Measurements from ENCODE around the gene FCGR3A.
A peak's percentile ranks its signal among the peaks of the same experiment; 100 is the strongest.
"Not testable (repeated sequence)": the region's sequence is repeated elsewhere in the genome, so short reads cannot be mapped to it uniquely, and the experiment has no call there.

Gene FCGR3A

DNA sequence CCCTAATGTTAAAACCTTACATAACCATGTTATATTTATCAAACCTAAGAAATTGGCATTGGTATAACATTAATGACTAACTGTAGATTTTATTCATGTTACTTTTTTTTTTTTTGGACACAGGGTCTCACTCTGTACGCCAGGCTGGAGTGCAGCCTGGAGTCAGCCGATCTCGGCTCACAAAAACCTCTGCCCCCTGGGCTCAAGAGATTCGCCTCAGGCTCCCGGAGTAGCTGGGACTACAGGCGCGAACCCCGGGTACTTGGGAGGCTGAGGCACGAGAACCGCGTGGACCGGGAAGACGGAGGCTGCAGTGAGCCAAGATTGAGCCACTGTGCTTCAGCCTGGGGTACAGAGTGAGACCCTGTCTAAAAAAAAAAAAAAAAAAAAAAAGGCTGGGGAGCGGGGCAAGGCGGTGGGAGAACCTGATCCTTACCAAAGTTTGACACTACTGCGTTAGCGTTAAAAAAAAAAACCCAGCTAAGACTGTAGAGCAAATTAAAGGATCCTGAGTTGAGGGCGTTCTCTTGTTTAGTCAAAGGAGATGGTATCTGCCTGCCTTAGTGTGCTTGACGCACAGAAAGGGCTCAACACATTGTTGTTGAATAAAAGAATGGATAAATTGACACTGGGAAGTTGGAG, 20.0 kb downstream of the FCGR3A start:
- DNase-seq = not testable (repeated sequence)

DNA sequence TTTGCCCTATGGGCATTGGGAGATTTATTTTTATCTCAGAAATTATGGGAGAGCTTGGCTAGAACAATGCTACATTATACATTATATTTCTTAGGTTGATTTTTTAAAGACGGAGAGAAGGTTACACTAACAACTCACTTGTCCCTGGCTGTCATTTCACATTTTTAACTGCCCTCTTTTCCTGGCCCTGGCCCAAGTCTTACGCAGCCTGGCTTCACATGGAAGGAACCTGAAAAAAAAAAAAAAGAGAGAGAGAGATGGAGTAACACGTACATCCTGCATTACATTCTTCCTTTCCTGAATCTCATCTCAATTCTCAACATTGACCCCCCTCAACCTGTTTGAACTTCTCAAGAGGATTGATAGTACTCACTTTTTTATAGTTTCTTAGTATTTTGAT, 21.1 kb downstream of the FCGR3A start:
- DNase-seq = not testable (repeated sequence)

DNA sequence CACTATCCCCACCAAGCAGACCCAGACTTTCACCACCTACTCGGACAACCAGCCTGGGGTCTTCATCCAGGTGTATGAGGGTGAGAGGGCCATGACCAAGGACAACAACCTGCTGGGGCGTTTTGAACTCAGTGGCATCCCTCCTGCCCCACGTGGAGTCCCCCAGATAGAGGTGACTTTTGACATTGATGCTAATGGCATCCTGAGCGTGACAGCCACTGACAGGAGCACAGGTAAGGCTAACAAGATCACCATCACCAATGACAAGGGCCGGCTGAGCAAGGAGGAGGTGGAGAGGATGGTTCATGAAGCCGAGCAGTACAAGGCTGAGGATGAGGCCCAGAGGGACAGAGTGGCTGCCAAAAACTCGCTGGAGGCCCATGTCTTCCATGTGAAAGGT, 23.7 kb downstream of the FCGR3A start:
- not testable (repeated sequence) for DNase-seq

DNA sequence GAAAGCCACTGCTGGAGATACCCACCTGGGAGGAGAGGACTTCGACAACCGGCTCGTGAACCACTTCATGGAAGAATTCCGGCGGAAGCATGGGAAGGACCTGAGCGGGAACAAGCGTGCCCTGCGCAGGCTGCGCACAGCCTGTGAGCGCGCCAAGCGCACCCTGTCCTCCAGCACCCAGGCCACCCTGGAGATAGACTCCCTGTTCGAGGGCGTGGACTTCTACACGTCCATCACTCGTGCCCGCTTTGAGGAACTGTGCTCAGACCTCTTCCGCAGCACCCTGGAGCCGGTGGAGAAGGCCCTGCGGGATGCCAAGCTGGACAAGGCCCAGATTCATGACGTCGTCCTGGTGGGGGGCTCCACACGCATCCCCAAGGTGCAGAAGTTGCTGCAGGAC, 24.3 kb downstream of the FCGR3A start:
- DNase-seq = not testable (repeated sequence)

DNA sequence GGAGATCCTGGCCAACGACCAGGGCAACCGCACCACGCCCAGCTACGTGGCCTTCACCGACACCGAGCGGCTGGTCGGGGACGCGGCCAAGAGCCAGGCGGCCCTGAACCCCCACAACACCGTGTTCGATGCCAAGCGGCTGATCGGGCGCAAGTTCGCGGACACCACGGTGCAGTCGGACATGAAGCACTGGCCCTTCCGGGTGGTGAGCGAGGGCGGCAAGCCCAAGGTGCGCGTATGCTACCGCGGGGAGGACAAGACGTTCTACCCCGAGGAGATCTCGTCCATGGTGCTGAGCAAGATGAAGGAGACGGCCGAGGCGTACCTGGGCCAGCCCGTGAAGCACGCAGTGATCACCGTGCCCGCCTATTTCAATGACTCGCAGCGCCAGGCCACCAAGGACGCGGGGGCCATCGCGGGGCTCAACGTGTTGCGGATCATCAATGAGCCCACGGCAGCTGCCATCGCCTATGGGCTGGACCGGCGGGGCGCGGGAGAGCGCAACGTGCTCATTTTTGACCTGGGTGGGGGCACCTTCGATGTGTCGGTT, 24.8 kb downstream of the FCGR3A start:
- DNase-seq = not testable (repeated sequence)

DNA sequence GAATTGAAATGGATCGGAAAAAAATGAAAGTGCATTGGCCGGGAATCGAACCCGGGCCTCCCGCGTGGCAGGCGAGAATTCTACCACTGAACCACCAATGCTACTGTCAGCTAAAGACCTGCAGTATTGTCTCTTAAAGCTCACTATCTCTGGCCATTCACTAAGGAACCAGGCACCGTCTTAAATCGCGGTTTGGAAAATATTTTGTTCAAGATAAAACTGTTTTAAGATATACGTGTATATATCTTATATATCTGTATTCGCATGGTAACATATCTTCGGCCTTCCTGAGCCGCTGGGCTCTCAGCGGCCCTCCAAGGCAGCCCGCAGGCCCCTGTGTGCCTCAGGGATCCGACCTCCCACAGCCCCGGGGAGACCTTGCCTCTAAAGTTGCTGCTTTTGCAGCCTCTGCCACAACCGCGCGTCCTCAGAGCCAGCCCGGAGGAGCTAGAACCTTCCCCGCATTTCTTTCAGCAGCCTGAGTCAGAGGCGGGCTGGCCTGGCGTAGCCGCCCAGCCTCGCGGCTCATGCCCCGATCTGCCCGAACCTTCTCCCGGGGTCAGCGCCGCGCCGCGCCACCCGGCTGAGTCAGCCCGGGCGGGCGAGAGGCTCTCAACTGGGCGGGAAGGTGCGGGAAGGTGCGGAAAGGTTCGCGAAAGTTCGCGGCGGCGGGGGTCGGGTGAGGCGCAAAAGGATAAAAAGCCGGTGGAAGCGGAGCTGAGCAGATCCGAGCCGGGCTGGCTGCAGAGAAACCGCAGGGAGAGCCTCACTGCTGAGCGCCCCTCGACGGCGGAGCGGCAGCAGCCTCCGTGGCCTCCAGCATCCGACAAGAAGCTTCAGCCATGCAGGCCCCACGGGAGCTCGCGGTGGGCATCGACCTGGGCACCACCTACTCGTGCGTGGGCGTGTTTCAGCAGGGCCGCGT, 25.5 kb downstream of the FCGR3A start, which contains the start of gene HSPA6:
Gene HSPA6, plus strand, starts transcription at position 724 of the 925 bp plus-strand sequence. Its CDS starts 119 bp downstream, at position 843.
- DNase-seq = peak; percentile 33 to 97

DNA sequence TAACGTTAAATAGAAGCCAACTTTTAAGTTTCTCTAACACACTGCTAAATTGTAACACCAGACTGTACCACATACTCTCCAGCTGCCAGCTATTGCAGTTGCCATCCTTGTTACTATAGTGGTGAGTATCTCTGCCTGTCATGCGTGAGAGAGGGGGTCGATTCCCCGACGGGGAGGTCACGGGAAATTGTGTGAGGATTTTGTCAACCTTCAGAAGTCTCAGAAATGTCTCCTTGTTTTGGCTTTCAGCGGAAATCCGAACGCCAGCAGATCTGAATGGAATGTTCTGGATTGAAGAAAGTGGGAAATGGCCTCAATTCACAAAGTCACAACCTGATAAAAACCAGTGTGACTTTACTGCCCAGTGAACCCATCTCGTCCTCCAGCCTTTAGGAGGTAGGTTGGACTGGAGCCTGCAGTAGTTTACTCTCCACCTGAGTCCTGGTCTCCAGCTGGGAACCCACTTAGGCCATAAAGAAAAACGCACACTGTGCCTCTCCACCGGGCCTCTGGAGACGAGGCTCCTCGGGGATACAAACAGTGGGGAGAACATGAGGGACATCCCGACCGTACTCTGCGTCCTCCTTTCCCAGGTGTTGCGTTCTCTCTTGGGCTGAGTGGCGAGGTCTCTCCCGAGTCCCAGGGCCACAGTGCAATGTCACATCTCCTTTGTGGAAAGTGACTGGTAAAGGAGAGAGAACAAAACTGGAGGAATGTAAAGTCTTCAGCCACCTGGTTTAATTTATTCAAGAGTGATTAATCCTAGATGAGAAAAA, 26.4 kb downstream of the FCGR3A start:
- DNase-seq = not testable (repeated sequence)

DNA sequence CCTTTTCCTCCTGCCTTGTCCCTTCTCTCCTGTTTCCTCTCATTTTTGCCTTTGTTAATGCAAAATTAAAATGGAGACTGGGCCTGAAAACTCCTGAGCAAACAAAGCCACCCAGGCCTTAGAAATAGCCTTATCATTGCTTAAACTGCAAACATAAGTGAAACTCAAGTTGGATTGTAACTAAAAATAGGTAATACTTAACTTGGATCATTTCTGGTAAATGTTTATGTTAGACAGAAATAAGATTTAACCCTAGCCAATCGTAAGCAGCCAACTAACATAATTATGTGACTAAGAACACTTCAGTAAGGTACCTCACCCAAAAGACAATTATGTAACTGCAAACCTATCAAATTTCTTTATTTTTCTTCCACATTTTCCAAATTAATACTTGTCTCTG, 35.7 kb downstream of the FCGR3A start:
- DNase-seq = not testable (repeated sequence)

DNA sequence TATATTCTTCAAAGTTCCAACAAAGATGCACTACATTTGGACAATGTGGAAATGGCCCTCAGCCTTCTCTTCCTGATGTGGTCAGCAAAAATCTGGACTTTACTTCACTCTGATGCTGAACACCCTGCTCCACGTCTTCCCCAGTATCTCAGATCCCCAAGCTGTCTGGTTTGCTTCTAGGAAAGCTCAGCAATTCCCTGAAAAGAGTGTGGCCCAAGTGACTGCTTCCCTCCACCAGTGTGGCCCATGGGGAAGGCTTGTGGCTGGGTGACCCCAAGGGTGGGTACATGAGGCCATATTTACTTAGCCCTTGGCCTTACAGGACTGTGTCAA, 36.2 kb downstream of the FCGR3A start:
- DNase-seq = not testable (repeated sequence)

DNA sequence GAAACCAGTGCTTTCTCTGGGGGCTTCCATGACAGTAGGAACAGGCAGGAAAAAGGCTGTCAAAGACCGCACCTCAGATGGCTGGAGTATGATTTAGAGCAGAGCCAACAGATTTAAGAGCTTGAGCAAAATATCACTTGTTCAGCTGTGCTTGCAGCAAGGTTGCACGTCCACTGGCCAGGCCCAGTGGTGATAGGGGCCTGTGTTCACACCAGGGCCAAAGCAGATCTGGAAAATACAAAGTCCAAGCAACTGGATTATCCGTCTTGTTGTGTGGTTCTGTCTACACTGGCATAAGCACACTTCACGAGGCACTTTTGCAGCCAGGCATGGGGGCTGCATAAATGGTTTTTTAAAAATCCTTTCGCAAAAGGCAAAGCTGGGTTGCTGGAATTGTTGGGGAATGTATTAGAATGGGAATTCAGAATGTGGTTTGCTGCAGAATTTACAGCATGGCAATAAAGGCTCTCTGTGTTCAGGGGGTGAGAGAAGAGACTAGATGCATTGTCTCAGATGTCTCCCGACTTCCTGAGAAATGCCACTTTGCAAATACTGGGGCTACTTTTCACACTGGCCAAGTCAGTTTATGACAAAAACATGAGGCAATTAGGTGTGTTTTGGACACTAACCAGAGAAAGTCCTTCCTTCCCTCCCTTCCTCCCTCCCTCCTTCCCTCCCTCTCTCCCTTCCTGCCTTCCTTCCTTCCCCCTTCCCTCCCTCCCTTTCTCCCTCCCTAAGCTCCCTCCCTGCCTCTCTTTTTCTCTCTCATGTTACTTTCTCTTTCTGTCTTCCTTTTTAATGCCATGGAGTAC, 36.8 kb downstream of the FCGR3A start:
- DNase-seq = not testable (repeated sequence)

DNA sequence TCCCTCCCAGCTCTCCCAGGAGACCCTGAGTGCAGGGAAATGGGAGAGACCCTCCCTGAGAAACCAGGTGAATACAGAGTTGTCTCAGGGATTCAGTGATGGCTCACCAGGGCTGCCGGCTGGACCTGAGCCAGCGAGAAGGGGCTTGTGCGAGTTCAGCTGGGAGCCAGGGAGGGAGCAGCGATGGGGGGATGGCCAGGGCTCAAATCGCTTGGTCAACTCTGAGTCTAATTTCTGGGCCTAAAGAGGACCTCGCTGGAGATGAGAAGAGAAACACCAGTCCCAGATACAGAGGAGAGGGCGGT, 37.9 kb downstream of the FCGR3A start:
- no peak for DNase-seq

DNA sequence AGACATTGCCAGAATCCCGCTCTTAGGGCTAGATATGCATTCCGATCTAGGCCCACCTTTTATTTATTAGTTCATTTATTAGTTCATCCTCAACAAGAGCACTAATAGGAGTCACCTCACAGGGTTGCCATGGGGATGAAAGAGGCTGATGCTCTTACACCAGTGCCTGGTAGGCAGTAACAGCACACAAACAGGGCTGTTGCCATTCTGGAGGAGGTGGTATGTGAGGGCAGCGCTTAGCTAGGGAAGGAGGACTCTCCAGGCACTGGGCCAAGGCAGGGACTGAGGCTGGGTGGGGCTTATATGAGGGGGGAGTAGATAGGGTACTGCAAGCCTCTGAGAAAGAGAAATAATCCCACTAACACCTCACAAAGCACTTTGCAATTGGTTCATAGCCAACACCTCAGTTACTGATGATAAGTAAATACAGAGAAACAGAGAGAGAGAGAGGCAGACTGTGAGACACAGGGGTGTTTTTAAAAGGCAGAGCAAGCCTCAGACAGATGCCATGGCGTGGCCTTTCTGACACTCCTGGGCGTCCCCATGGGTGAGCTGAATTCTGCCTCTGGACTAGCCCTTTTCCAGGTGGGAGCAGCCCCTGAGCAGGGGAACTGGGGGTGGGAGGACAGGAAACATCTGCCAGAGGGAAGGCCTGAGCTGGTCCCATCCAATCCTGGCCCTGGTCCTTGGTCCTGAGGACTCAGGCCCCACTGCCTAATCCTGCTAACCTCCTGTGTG, 38.4 kb downstream of the FCGR3A start:
- DNase-seq = no peak

DNA sequence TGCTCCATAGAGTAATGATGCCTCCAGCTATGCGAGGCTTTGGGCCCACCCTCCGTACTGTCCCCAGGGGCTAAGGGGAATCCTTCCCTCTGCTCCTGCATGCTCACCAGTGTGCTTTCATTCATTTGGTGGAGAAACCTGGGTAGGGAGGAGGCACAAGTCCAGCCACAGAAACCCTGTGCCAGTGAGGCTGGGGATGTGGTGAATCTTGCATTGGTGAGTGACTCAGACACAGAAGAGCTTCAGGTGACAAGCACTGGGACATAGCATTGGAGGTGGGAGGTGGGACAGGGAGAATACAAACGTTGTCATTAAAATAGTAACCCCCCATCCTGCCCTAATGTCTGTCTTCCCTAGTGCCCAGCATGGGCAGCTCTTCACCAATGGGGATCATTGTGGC, 39.1 kb downstream of the FCGR3A start:
- DNase-seq = no peak

DNA sequence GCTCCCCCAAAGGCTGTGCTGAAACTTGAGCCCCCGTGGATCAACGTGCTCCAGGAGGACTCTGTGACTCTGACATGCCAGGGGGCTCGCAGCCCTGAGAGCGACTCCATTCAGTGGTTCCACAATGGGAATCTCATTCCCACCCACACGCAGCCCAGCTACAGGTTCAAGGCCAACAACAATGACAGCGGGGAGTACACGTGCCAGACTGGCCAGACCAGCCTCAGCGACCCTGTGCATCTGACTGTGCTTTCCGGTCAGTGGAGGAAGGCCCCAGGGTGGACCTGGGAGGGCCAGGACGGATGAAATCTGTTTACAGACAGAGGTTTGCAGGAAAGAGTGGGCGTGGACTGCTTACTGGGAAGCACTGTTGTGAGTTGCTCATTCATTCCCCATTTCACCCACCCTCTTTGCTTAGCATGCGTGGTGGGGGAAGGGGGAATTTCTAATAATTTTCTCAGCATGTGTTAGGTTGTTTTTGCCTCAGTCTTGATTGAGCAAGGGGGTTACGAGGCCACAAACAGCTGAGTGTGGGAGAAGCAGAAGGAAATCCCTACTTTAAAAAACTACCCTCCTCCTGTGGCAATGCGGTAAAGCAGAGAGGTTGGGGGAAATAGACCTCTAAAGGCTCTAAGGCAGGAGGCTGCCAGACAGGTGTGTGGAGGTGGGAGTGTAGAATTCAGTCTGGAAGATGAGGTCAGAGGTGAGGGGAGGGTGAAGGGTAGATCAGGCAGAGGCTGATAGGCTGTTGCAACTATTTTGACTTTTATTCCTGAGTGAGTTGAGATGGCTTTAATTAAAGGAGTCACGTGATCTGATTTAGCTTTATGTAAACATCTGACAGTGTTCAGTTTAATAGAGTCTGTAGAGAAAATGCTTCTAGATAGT, 43.0 kb downstream of the FCGR3A start:
- DNase-seq = peak; percentile 97 to 99

DNA sequence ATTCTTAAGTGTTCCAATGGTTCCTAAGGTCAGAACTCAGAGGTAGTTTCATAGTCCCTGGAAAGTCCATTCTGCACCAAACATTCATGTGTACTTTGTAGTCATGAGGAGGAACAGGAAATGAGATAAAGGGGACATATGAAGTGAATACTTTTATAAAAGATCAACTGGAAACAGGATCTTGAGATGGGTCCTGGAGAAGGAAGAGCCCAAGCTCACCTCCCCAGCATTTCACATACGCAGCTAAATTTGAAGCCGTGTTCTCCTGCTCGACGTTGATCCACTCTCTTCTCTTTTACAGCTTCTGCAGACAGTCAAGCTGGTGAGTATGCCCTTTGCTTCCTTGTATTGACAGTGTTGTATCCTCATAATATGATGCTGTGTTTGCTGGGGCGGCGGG, 43.9 kb downstream of the FCGR3A start:
- peak; percentile 74 to 89 for DNase-seq

DNA sequence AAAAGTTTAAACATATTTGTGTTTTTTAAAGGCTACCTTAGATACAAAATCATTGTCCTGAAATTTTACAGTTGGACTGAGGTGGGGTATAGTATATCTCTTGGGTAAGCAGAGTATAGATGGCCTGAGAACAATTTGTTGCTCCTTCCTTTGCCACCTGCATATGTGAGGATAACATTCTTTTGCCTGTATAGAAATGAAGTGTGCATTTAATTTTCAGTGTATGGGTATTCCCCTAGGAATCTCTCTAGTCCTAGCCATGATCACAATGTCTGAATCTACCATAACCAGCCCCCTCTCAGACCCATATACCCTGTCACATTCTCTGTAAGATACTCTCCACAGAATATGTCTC, 46.2 kb downstream of the FCGR3A start:
- no peak for DNase-seq

DNA sequence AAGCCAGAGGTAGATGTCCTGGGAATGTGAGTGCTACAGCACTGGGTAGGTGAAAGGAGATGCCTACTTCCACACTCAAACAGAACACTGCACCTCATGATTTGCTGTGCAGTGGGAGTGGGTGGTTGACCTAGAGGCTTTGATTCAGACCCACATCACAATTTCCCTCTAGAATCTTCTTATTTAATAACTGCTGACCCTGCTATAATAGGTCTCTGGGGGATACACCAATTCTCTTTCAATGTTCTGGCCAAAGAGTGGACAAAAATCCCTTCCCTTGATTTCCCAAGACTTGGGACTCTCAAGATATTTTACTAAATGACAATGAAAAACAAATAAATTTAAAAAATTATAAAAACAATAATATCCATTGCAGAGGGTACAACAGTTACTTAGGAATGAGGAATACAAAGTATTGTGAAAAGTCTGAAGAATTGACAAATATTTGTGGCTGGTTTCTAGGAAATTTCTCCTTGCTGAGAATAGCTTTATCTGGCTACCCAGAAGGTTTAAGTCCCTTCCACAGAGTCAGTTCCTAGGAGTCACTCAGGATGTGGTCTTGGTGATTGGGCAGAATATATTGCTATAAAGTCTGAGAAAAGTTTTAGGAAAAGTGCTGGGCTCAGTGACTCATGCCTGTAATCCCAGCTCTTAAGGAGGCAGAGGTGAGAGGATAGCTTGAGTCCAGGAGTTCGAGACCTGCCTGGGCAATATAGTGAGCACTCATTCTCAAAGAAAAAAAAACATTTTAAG, 46.8 kb downstream of the FCGR3A start:
- no peak for DNase-seq

DNA sequence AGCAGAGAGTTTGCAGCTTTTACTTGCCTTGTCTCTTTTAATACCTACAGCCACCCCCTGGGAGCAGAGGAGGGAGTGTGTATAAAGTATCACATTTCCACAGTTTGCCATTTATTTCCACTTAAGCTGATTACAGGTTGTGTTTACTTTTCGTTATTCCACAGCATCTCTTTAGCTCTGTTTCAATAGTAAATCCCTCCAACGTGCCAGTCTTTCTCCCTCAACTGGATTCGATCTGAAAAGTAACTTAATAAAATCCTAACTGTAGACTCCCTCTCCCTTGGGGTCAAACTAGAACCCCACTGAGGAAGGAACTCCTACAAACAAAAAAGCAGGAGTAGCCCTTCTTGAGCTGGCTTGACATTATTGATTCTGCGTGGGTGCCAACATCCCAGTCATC, 47.4 kb downstream of the FCGR3A start:
- no peak for DNase-seq

DNA sequence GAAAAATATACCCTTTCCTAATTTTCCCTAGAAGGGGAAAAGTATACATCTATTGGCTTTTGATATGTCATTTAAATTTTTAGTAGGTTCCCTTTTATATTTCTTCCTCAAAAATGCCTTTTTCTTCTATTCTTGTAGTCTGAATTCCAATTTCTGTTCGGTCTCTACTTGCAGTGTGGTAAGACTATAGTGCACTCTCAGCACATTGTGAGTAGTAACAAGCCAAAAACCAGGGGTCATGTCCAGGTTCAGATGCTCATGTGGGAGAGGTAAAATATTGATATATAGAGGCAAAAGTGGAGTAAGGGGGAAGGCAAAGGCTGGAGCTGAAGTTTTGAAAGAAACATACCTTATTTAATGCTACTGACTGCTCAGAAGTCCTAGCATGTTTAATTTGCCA, 48.4 kb downstream of the FCGR3A start:
- DNase-seq = no peak

Data from inflammatory macrophage treated with lipopolysaccharide for 1 hour (primary cell).